ENCODE data around the gene EREG.

GRCh38 chr4:74329307-74329706 lies 35.6 kb upstream of the EREG start:
- no peak for TF ChIP-seq CTCF (IDR thresholded peaks at IDR 0.05; ENCODE audit: low read depth, low read length)
- TF ChIP-seq EZH2phosphoT487 (IDR thresholded peaks at IDR 0.05; ENCODE audit: low read depth) = no peak
